Smooth muscle cell (in vitro differentiated cells): ENCODE results near the gene DOK1. TPM values are rescaled to one million over a fixed set of nuclear protein-coding genes. Genes with fewer than 3 reads are reported as not detected.

Experiments used
- DNase-seq: peaks from one replicate; lab custom pipeline; 2025; ENCODE audit not compliant: unreplicated experiment; lab: John Stamatoyannopoulos, UW
- H2AFZ ChIP-seq: fragments of 200-600 bp; sonication (generic); 2 replicates; pipeline ENCODE4 v1.6.0; 2016; ENCODE audit warnings: antibody characterized with exemption, low read depth, mild to moderate bottlenecking
- H3F3A ChIP-seq: fragments of 200-600 bp; sonication (generic); 2 replicates; pipeline ENCODE4 v1.6.0; 2017; ENCODE audit warnings: antibody characterized with exemption, low read depth
- H3K27ac ChIP-seq: fragments of 200-600 bp; sonication (generic); 2 replicates; pipeline ENCODE4 v1.5.1; 2016; ENCODE audit warnings: low read depth, mild to moderate bottlenecking
- H3K27me3 ChIP-seq: fragments of 200-600 bp; sonication (generic); 2 replicates; pipeline ENCODE4 v1.6.1; 2016; ENCODE audit warnings: low read depth, mild to moderate bottlenecking
- H3K36me3 ChIP-seq: fragments of 200-600 bp; sonication (generic); 2 replicates; pipeline ENCODE4 v1.5.1; 2016; ENCODE audit warnings: low read depth
- H3K4me1 ChIP-seq: fragments of 200-600 bp; sonication (generic); 2 replicates; pipeline ENCODE4 v1.5.1; 2016; ENCODE audit warnings: low read depth
- H3K4me2 ChIP-seq: fragments of 200-600 bp; sonication (generic); 2 replicates; pipeline ENCODE4 v1.6.0; 2016; ENCODE audit warnings: mild to moderate bottlenecking
- H3K4me3 ChIP-seq: fragments of 200-600 bp; sonication (generic); 2 replicates; pipeline ENCODE4 v1.5.1; 2016; ENCODE audit warnings: mild to moderate bottlenecking
- H3K79me2 ChIP-seq: fragments of 200-600 bp; sonication (generic); 2 replicates; pipeline ENCODE4 v1.6.0; 2016; ENCODE audit warnings: low read depth, mild to moderate bottlenecking
- H3K9ac ChIP-seq: fragments of 200-600 bp; sonication (generic); 2 replicates; pipeline ENCODE4 v1.6.0; 2016; ENCODE audit warnings: low read depth
- H3K9me3 ChIP-seq: fragments of 200-600 bp; sonication (generic); replicated peaks from 2 replicates; pipeline ENCODE4 v1.5.1; 2016; ENCODE audit warnings: low read depth
- H4K20me1 ChIP-seq: fragments of 200-600 bp; sonication (generic); 2 replicates; pipeline ENCODE4 v1.6.0; 2016; ENCODE audit warnings: low read depth
- WGBS: methylation state at CpG from one replicate; pipeline ENCODE4 v1.1.7; 2016; ENCODE audit warnings: low lambda C conversion rate; 5-methylcytosine and 5-hydroxymethylcytosine counted together
- polyA plus RNA-seq: library from polyadenylated mRNA; unstranded; fragments of >200 nt; fragmentation: Nextera tagmentation; extraction: Ambion mirVana; gene quantifications from 2 replicates; pipeline ENCODE4 v1.2.1, GENCODE V29; 2016
- total RNA-seq: library from RNA; depleted of rRNA; stranded (reverse); fragments of >200 nt; gene quantifications from 2 replicates; pipeline ENCODE4 v1.2.3, GENCODE V29; 2014
- TF ChIP-seq, protein P1 (sequence below): fragments of 200-600 bp; sonication (generic); IDR thresholded peaks from 2 replicates; pipeline ENCODE4 v1.5.1; 2017; ENCODE audit warnings: borderline replicate concordance, mild to moderate bottlenecking, antibody characterized with exemption; ENCODE audit not compliant: insufficient read depth, poor library complexity, severe bottlenecking

DOK1 gene
- total and polyA plus RNA-seq, 2 experiments from 2014 or later = 11.7 to 41.3 TPM

DNA sequence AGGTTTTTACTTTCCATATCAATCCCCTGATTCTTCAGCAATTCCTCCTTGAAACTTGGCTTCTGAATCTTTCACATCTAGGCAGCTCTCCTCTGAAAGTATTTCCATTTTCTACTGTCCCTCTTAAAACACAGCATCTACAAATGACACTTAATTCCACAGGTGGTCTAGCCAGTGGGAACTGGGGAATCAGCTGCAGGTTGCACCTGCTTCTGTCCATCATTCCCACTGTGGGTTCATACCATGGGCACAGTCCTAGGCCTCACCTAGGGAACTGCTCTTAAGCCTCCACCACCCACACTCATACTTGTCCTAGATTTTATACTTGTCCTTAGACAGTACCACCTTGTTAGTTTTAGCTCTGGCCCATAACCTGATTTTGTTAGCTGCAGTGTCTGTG, 3.0 kb upstream of the DOK1 start:
- Histone ChIP-seq H3K27ac (peak overlapping the region; percentile 81), H3K9me3 (no peaks in the 10 kb centered on the region), H3K4me3 (no peak overlapping the region), H3K36me3 (no peaks in the 10 kb centered on the region), H4K20me1 (peaks cover 45% of the 10 kb centered on the region), H3K9ac (peak overlapping the region; percentile 91), H3K79me2 (peaks cover 59% of the 10 kb centered on the region), H3K4me1 (peaks cover 29% of the 10 kb centered on the region), H3K4me2 (peak overlapping the region; percentile 98), H3K27me3 (no peaks in the 10 kb centered on the region), H3F3A (peaks cover 8% of the 10 kb centered on the region), H2AFZ (no peak overlapping the region)
- DNase-seq = no peak
- TF ChIP-seq, protein P1, sequence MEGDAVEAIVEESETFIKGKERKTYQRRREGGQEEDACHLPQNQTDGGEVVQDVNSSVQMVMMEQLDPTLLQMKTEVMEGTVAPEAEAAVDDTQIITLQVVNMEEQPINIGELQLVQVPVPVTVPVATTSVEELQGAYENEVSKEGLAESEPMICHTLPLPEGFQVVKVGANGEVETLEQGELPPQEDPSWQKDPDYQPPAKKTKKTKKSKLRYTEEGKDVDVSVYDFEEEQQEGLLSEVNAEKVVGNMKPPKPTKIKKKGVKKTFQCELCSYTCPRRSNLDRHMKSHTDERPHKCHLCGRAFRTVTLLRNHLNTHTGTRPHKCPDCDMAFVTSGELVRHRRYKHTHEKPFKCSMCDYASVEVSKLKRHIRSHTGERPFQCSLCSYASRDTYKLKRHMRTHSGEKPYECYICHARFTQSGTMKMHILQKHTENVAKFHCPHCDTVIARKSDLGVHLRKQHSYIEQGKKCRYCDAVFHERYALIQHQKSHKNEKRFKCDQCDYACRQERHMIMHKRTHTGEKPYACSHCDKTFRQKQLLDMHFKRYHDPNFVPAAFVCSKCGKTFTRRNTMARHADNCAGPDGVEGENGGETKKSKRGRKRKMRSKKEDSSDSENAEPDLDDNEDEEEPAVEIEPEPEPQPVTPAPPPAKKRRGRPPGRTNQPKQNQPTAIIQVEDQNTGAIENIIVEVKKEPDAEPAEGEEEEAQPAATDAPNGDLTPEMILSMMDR = no peak

DNA sequence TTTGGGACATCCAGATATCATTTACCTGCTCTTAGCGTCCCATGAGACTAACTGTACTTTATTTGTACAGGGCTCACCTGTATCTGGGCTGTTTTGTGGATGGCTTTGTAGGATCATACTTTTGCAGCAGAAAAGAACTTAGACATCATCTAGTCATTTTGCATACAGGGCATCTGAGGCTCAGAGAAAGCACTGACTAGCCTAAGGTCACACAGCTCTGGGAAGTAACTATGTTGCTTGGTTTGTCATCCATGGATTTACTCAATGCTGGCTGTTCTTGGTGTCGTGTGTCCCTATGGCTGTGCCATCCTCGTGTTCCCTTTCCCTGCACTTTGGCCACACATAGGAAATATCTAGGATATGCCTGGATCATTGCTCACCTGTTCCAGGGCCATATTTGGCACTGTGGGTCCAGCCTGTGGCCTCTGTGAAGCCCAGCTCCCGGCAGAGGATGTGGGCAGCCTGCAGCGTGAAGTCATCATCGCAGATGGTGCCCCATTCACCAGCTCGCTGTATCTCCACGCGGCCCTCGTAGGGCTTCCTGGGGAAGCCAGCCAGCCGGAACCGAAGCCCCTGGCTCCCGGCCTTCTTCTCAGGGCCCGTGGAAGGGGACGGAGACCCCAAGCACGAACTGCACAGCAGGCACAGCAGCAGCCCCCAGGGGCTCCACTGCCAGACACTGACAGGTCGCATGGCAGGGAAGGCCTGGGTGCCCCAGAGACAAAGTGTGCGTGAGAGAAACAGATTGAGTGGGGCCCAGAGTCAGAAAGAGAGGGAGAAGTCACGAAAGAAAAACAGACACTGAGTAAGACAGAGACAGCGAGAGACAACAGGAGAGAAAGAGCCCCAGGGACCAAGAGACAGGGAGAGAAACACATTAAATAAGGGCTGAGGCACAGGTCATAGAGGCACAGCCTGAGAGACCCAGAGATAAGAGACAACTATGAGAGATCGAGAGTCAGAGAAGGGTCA, 2.3 kb upstream of the DOK1 start:
- H4K20me1 ChIP-seq = peaks cover 46% of the 10 kb centered on the region
- H3K27me3 ChIP-seq = no peaks in the 10 kb centered on the region
- peaks cover 29% of the 10 kb centered on the region for H3K4me1 ChIP-seq
- peaks cover 10% of the 10 kb centered on the region for H3F3A ChIP-seq
- TF ChIP-seq, protein P1 = no peak
- H3K4me2 ChIP-seq = peak overlapping the region; percentile 98
- DNase-seq = no peak
- H3K79me2 ChIP-seq = peaks cover 55% of the 10 kb centered on the region
- no peaks in the 10 kb centered on the region for H3K36me3 ChIP-seq
- no peak overlapping the region for H2AFZ ChIP-seq
- peak overlapping the region; percentile 80 for H3K4me3 ChIP-seq
- H3K9ac ChIP-seq = peak overlapping the region; percentile 91
- 66% methylated on average over 21 of the region's 21 CpGs for WGBS
- H3K27ac ChIP-seq = peak overlapping the region; percentile 81
- no peaks in the 10 kb centered on the region for H3K9me3 ChIP-seq

DNA sequence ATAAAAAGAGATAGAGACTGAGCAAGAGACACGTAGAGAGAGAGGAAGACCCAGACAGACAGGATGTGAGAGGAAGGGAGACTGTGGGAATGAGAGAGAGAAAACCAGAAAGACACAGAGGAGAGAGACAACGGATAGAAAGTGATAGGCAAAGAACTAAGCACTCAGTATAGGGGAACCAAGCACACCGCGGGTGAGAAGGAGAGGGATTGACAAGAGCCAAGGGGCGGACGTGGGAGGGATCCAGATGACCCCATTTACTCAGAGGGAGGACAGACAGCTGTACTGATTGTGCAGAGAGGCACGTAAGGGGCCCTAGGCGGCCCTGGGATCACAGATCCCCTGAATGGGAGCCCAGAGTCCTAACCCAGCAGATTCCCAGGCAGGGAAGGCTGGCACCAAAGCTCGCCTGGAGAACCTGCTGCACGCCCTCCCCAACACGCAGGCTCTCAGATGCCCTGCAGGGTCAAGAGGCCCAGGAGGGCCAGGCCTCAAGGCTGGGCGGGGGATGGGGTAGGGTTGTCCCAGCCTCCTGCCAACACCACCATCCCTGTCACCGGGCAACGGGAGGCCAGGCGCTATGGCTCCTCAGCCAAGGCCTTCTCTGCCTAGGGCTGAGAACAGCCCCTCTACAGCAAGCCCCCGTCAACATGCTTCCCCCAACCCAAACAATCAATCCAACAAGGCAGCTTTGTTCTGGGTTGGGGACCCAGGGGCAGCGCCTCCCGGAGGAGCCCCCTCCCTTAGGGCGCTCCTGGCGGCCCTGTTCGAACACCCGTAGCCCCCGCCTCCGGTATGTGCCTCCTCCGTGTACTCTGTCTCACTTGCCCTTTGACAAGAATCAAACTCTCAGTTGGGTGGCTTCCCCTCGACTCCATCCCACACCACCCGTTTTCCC, 1.4 kb upstream of the DOK1 start:
- Histone ChIP-seq H3K36me3 (no peaks in the 10 kb centered on the region), H3K9ac (peak overlapping the region; percentile 91), H3K27ac (peak overlapping the region; percentile 81), H3K4me2 (peak overlapping the region; percentile 98), H3F3A (peaks cover 13% of the 10 kb centered on the region), H2AFZ (no peak overlapping the region), H3K27me3 (no peaks in the 10 kb centered on the region), H4K20me1 (peaks cover 43% of the 10 kb centered on the region), H3K79me2 (peaks cover 48% of the 10 kb centered on the region), H3K4me3 (peak overlapping the region; percentile 80), H3K9me3 (no peaks in the 10 kb centered on the region), H3K4me1 (peaks cover 27% of the 10 kb centered on the region)
- TF ChIP-seq, protein P1 = no peak
- DNase-seq = no peak
- WGBS = 11% methylated on average over 25 of the region's 27 CpGs
